Activated CD4-positive, CD25-positive, alpha-beta regulatory T cell treated with anti-CD3 and anti-CD28 coated beads, Interleukin-2, amount 50 U/mL, for 16 hours (primary cell): ENCODE results near the gene ZNF860.

Experiments
- DNase-seq: peaks from one replicate; pipeline ENCODE4 v3.0.0-alpha.2; 2020; ENCODE audit warnings: low read depth, low spot score

The ZNF860 gene

GRCh38 chr3:31981206-31982181 lies at the start of gene ZNF860, which contains the start of gene OSBPL10:
ZNF860 (plus strand) TSS chr3:31981750; CDS start chr3:31989080, 7,330 bp downstream.
OSBPL10 (minus strand) TSS chr3:31981262; CDS start chr3:31981179, 83 bp downstream.
- DNase-seq: no peak

DNA sequence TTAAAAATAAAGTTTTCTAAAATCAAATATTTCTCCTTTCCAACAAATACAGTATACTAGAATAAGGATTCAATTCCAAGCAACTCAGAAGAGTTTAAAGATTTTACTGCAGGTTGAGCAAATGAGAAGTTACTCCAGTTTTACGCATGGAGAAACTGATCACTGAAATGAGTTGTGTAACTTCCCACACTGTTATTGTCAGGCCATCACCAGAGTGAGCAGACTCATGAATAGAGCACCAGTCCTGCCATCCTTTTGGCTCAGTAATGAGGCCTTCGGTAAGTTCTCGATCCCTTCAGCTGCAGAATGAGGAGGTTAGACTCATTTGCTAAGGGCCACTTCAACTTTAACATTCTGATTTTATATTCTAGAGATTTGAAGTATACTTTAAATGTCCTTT lies 48.6 kb upstream of the ZNF860 start:
- DNase-seq: no peak

GRCh38 chr3:31934018-31934417 lies 47.5 kb upstream of the ZNF860 start:
- DNase-seq: no peak

DNA sequence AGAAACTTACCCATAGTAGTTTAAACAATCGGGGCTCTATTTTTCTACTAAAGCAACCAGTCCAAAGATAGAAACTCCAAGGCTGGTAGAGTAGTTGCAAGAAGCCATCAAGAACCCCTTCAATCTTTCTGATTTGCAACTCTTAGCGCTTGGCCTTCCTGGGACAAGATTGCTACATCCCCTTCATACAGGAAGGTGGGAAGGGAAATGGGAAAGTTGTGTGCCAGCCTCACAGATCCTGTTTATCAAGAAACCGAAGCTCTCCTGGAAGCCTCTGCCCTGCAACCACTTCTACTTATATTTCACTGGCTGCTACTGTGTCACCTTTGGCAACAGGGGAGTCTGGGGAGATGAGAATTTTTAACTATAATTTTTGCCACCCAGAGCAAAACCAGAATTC lies 46.7 kb upstream of the ZNF860 start:
- no peak for DNase-seq

DNA sequence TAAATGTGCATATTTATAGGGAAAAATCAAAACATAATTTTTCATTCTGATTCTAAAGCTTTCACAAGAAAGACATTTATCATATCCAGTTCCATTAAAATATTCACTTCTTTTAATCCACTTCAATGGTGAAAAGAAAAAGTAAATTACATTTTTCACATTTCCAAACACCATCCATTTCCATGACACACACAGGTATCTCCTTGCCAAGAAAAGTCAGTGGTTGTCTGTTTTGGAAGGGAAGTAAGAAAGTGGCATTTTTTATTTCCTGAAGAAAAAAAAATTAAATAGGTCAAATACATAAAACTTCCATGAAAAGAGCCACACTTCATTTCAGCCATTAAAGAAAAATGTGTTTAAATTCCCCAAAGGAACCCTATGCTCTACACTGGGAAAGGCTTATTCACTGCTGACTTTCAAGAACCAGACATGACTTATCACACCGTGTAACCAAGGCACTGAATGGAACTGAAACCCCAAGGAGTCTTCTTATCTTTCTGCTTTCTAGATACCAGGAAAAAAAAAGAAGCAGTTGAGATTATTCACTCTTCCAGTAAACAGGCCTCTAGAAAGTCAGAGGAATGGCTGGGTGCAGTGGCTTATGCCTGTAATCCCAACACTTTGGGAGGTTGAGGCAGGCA lies 45.0 kb upstream of the ZNF860 start:
- no peak for DNase-seq

DNA sequence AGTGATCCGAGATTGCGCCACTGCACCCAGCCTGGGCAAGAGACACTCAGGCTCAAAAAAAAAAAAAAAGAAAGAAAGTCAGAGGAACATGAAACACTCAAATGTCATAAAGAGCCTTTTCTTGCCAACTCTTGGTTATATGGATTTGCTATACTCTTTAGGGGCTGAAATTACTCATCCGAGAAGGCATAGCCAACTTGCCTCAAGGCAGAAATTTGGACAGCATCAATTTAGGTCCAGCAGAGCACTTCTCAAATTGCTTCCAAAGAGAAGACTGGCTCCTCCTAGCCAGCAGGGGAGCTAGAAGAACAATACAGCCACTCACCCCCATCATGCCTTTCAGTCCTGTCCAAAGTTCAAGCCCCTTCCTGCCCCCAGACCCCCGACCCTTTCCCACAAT lies 44.3 kb upstream of the ZNF860 start:
- no peak for DNase-seq

GRCh38 chr3:31942446-31942845 lies 39.1 kb upstream of the ZNF860 start:
- DNase-seq: no peak

DNA sequence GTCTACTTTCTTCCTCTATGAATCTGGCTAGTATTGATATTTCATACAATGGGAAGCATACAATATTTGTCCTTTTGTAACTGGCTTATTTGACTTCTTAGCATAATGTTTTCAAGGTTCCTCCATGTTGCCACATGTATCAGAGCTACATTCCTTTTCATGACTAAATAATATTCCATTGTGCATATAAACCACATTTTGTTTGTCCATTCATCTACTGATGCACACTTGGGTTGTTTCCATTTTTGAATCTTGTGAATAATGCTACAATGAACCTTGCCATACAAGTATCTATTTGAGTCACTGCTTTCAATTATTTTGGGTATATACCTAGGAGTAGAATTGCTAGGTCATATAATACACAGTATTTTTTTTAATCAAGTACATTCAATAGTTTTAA lies 38.5 kb upstream of the ZNF860 start:
- DNase-seq: no peak

DNA sequence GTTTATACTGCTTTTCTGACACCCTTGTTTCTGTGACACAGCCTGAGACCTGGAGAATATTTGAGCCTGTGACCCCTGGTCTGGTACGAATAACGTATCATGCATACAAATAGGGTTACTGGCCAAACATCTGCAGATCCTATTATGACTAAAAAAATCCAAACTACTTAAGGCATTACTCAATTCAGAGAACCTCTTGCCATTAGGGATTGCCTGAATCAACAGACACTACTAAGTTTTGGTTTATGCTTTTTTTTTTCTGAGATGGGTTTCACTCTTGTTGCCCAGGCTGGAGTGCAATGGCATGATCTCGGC lies 35.9 kb upstream of the ZNF860 start:
- DNase-seq: no peak

DNA sequence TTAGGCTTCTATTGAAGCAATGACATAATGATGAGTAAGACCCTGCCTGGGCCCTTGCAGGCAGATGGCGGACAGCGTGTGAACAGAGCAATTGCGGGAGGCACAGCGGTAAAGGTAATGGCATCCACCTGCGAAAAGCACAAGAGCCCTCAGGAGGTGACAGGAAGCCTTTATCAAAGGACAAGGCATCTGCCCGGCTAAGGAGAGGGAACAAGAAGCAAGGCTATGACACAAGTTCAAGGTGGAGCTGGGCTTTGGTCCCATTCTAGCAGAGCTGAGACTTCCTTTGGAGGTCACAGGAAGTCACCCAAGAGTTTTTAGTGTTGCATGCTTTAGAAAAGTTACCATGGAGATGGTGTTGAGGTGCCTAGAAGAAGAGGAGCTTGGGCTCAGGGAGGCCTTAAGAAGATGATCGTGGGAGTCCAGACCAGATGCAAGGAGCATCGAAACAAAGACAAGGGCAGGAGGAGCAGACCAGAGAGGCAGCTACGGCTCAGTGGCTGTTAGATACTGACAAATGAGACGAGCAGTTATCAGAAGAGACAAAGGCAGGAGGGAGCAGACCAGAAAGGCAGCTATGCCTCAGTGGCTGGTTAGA lies 35.0 kb upstream of the ZNF860 start:
- no peak for DNase-seq

DNA sequence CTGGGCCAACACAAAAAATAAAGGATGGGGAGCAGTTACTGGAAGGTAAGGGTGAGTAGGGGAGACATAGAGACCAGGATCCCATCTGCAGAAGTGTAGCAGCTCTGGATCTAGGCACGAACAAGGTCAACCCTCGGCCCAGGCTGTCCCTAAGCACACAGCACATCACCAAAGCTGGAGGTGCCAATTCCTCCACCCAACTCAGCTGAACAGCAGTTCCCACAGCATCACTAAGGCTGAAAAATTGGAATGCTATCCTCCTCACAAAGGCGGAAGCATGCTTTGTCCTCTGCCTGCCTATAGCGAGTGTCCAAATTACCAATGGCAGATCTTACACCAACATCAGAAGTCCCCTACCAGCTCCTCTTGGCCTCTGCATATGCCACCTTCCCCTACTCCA lies 34.4 kb upstream of the ZNF860 start:
- DNase-seq: no peak

DNA sequence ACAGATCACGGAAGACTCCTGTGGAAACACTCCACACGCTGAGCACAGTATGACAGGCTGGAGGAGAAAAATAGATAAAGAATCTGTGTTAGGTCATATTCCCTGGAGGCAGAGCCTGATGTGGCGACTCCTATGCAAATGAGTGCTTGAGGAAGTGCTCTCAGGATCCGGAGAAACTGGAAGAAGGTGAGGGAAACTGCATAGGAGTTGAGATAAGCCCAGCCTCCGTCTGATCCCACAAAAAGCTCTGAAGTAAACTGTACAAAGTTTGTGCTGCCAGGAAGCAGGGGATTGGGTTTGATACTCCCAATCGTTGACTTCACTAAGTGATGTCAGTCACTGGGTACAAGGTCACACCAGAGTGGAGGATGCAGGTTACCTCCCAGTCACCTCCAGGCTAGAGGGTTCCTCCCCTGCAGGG lies 33.9 kb upstream of the ZNF860 start:
- DNase-seq: no peak

GRCh38 chr3:31948280-31948679 lies 33.3 kb upstream of the ZNF860 start:
- no peak for DNase-seq

GRCh38 chr3:31952205-31952604 lies 29.3 kb upstream of the ZNF860 start:
- no peak for DNase-seq

DNA sequence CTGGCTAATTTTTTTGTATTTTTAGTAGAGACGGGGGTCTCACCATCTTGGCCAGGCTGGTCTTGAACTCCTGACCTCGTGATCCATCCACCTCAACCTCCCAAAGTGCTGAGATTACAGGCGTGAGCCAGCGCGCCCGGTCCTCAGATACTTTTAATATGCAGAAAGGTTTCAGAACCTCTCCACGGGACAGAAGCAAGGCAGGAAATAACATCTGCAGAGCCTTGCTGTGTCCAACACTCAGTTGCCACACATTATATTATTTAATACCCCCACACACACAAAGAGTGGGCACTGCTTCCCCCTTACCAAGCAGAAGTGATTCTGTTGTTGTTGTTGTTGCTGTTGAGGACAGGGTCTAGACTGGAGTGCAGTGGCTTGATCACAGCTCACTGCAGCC lies 28.5 kb upstream of the ZNF860 start:
- DNase-seq: no peak

- no peak for DNase-seq
These were observed 27.9 kb upstream of the ZNF860 start for GRCh38 chr3:31953636-31954035.

- no peak for DNase-seq
These were observed 26.0 kb upstream of the ZNF860 start for GRCh38 chr3:31955581-31955980.

DNA sequence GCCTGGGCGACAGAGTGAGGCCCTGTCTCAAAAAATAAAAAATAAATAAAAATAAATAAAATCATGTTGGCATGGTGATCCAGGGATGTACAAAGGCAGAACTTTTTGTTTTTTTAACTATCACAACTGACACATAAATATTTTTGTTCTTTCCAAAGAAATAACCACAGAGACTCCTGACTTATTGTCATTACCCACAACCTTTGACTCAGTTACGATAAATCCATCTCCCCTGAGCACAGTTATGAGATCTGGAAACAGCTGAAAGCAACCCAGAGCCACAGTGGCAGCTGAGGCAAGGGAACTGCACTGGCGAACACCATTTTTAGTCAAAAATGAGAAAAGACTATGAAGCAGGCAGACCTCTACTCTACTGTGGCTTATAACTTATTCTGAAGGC lies 24.4 kb upstream of the ZNF860 start:
- DNase-seq: no peak

- DNase-seq: no peak
These were observed 22.8 kb upstream of the ZNF860 start for GRCh38 chr3:31958701-31959152.

DNA sequence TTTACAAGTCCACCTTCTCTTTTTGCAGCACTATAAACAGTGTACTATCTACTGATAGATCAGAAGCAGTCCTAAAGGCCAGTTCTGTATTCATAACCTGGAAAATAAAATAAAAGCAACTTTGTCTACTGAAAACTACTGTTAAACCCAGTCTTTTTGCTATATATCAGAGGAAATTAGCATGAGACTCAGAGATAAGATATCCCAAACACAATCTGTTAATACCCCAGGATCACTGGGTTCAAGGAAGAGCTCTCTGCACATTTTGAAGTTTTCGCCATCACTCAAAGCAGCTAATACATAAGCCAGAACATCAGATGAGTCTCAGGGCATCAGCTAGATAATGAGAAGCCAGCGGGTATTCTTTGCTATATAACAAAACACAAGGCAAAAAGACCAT lies 22.3 kb upstream of the ZNF860 start:
- no peak for DNase-seq

GRCh38 chr3:31959951-31960792 lies 21.4 kb upstream of the ZNF860 start:
- DNase-seq: no peak
